LHCN-M2 (cell line): Measurements from ENCODE around the gene PPCDC. TPM values are rescaled to one million over a fixed set of nuclear protein-coding genes. Genes with fewer than 3 reads are reported as not detected.
"Not testable (repeated sequence)": the region's sequence is repeated elsewhere in the genome, so short reads cannot be mapped to it uniquely, and the experiment has no call there.

ENCODE experiments used
- DNase-seq: peaks from one replicate; pipeline ENCODE4 v3.0.0-alpha.2; 2012; ENCODE audit warnings: low read depth
- total RNA-seq: library from RNA; depleted of rRNA; stranded (reverse); fragments of >200 nt; gene quantifications from 2 replicates; pipeline ENCODE4 v1.2.3, GENCODE V29; 2014

Gene PPCDC
- total RNA-seq, 1 experiment from 2014 or later = 22.8 TPM

- DNase-seq = no peak
These were observed 42.6 kb downstream of the PPCDC start for GRCh38 chr15:75065851-75066509.

GRCh38 chr15:75067123-75067830 is 43.9 kb downstream of the PPCDC start:
- DNase-seq = peak; percentile 82

- no peak for DNase-seq
These were observed 45.4 kb downstream of the PPCDC start for GRCh38 chr15:75068748-75069147.

DNA sequence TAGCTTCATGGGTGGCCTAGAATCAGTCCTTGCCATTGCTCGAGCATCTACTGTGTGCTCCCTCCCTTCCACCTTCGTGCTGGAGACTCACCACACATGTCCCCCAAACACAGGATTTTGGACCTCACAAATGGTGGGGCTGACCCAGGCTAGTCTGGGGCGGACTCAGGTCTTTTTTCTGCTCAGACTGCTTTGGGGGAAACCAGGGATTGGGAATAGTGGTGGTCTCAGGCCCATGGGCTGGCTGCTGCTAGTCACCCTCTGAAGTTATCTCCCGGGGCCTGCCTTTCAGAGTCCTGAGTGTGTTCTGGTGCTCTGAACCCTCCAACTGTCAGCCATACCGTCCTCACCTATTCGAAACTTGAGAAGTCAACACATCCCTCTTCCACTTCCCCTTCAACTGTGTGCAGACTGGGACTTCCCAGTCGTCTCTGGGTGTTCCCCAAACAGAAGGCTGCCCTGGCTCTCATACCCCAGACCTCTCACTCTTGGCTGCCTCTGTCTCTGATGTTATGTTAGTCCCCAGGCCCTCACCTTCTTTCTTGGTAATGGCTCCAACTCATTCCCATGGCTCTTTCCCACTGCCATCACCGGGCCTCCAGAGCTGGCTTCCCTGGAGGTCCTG is 46.0 kb downstream of the PPCDC start:
- DNase-seq = no peak

DNA sequence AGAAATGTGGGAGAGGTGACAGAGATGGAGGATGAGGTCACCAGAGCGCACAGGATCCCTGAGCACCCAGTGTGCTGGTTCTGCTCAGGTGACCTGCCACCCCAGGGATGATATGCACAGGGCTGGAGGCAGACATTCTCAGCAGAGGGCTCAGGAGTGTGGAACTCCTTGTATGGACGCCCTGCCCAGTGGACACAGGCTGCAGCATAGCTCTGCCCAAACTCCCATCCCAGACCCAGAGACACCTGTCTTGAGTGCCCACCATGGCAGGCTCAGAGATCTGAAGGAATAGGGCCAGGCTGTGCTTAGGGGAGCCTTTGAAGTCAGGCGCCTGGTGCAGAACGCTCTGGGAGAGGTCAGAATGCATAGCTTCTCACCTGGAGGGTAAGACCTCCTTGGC is 47.3 kb downstream of the PPCDC start:
- no peak for DNase-seq

- DNase-seq = no peak
These were observed 49.8 kb downstream of the PPCDC start for GRCh38 chr15:75073197-75073596.

DNA sequence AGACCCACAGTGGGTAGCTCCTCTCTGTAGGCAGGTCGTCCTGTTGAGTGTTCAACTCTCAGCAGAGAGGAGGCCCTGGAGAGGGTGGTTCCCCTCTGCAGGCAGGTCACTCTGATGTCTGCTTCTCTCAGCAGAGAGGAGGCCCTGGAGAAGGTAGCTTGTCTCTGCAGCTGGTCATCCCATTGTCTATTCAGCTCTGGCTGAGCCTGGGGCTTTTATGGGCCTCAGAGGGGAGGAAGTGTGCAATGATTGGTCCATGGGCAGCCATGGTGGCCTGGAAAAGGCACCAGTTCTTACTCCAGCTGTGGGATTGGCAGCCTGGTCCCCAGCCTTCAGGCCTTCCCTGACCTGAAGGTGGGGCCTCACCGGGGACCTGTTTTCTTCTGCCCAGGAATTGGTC is 52.9 kb downstream of the PPCDC start:
- no peak for DNase-seq

DNA sequence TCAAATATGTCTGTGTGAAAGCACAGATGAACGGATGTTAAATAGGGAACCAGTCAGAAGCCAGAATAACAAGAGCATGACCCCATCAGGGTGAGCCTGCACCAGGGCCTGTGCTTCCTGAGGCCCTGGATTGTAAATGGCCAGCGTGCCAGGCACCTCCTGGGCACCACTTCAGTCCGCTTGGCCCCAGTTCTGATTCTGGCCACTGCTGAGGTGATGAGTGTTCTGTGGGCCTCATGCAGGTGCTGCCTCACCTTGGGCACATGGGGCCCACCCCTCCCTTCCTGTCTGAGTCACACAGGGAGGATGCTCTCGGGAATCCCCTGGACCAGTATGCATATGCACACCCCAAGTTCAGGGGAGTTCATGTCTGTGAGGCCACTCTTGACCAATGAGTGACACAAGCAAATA is 54.2 kb downstream of the PPCDC start:
- DNase-seq = not testable (repeated sequence)

GRCh38 chr15:75081150-75081549 is 57.8 kb downstream of the PPCDC start:
- DNase-seq = no peak

- no peak for DNase-seq
These were observed 59.3 kb downstream of the PPCDC start for GRCh38 chr15:75082689-75083088.

DNA sequence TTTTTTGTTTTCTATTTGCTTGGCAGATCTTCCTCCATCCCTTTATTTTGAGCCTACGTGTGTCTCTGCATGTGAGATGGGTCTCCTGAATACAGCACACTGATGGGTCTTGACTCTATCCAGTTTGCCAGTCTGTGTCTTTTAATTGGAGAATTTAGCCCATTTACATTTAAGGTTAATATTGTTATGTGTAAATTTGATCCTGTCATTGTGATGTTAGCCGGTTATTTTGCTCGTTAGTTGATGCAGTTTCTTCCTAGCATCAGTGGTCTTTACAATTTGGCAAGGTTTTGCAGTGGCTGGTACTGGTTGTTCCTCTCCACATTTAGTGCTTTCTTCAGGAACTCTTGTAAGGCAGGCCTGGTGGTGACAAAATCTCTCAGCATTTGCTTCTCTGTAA is 62.3 kb downstream of the PPCDC start:
- DNase-seq = not testable (repeated sequence)

DNA sequence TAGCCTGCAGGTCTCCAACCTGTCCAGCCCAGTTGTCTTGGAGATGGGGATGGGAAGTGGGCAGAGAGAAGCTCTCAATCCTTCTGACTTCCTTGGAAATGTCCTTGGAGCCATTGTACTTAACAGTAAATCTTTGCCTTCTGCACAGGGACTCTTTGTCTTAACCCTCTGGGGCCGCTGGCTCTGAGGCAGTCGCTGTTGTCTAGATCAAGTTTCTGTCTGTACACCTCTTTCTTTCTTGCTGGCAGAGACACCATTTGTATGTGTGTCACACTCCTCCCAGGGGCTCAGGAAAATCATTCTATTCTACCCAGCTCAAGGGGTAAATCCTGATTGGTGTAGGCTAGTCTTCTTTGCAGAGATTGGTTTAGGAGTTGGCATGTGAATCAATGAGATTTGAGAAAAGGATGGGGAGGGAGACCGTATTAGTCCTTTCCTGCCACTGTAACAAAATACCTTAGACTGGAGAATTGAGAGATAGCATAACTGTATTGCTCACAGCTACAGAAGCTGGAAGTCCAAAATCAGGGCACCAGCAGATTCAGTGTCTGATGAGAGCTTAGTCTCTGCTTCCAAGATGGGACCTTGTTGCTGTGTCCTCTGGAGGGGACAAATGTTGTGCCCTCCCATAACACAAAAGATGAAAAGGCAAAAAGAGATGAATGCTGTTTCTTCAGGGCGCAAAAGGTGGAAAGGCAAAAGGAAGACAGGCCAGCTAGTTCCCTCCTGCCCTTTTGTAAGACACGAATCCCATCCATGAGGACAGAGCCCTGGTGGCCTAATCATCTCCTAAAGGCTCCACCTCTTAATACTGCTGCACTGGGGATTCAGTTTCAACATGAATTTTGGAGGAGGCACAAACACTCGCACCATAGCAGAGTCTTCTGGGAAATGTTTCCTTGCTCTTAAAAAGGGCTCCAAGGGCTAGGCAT is 66.3 kb downstream of the PPCDC start:
- no peak for DNase-seq

DNA sequence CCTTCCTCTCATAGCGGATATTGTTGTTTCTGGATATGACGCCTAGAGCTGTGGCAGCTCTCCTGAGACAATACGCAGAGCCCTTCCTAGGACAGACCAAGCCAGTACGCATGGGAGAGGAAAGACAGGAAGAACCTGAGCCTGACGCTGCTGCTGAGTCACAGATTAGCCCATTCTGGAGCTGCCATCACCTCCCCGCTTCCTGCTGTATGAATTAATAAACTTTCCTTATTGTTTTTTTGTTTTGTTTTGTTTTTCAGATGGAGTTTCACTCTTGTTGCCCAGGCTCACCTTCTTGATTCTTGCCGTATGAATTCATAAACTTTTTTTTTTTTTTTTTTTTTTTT is 67.0 kb downstream of the PPCDC start:
- no peak for DNase-seq

GRCh38 chr15:75091814-75092213 is 68.4 kb downstream of the PPCDC start:
- DNase-seq = no peak

- DNase-seq = not testable (repeated sequence)
These were observed 71.6 kb downstream of the PPCDC start for GRCh38 chr15:75094961-75095478.

GRCh38 chr15:75095594-75095993 is 72.2 kb downstream of the PPCDC start:
- DNase-seq = no peak

- DNase-seq = no peak
These were observed 74.5 kb downstream of the PPCDC start for GRCh38 chr15:75097939-75098338.

DNA sequence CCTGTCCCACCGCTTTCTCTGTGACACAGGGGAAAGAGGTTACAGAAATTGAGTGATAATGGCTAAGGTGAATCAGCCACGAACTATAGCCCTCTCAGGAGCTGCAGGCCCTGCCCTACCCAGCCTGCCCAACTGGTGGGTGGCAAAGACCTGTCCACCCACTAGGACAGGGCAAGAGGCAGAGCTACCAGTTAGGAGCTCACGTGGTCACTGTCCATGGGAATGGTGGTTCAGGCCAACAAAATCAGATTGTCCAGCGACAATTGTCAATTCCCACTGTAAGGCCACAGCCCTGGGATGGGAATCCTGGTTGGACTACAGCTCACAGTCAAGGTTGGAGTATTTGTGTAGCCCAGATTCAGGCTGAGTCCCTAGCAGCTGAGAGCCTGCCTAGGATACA is 75.0 kb downstream of the PPCDC start:
- DNase-seq = no peak
